Testis (tissue), 2 donors: ENCODE measurements around the gene DNAJA2.

Experiments
- CTCF ChIP-seq, 3 experiments: fragments of 450-650 bp in 2 of 3; fragments of 200-600 bp in 1 of 3; sonication (generic) in 1 of 3; IDR thresholded peaks; one replicate each; pipeline ENCODE4 v1.5.1; 2016 to 2019; ENCODE audit warnings: antibody characterized with exemption in 3 of 3, mild to moderate bottlenecking in 2 of 3, moderate library complexity in 1 of 3
- POLR2A ChIP-seq: fragments of 450-650 bp; IDR thresholded peaks from one replicate; pipeline ENCODE4 v1.6.1; 2017; ENCODE audit warnings: antibody characterized with exemption, mild to moderate bottlenecking, moderate library complexity

DNA sequence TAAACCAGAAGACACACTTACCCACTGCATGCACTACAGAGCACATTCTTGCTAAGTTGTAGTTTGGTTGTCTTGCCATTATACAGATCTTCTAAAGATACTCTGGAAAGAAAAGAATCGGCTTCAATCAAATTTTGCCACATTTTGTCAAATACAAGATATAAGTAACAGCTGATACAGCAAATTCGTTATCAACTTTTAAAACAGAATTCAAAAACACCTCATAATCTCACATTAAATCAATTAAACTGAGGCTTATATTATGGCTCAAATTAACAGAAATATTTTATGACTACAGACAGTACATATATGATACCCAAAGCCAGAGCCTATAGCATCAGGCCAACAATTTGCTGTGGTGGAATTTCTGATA, 5.4 kb downstream of the DNAJA2 start:
- TF ChIP-seq CTCF (IDR thresholded peaks at IDR 0.05) (no peak), POLR2A (no peak)
